Sigmoid colon (tissue), 7 donors: ENCODE data around the gene GPR15LG. TPM values are rescaled to one million over a fixed set of nuclear protein-coding genes. Genes with fewer than 3 reads are reported as not detected.

Experiments
- DNase-seq: peaks from one replicate; pipeline ENCODE4 v3.0.0-alpha.2; 2019
- H3K27ac ChIP-seq, 4 donors: fragments of 200-600 bp; sonication (generic); one replicate each; pipeline ENCODE4 v1.5.1; 2016 to 2019; ENCODE audit warnings: mild to moderate bottlenecking in 1 of 4
- H3K27me3 ChIP-seq, 3 donors: fragments of 200-600 bp; sonication (generic); one replicate each; pipeline ENCODE4 v1.5.1; 2019; ENCODE audit warnings: mild to moderate bottlenecking in 1 of 3
- H3K36me3 ChIP-seq, 4 donors: fragments of 200-600 bp; sonication (generic); one replicate each; pipeline ENCODE4 v1.5.1; 2016 to 2019
- H3K4me1 ChIP-seq, 4 donors: fragments of 200-600 bp; sonication (generic); one replicate each; pipeline ENCODE4 v1.5.1; 2017 to 2019
- H3K4me3 ChIP-seq, 4 donors: fragments of 200-600 bp; sonication (generic); one replicate each; pipeline ENCODE4 v1.5.1; 2017 to 2019; ENCODE audit warnings: mild to moderate bottlenecking in 2 of 4, moderate library complexity in 1 of 4
- H3K9me3 ChIP-seq, 4 donors: fragments of 200-600 bp in 3 of 4; sonication (generic) in 3 of 4; one replicate each; pipeline versions ENCODE4 v1.5.1 to v1.6.1; 2013 to 2019
- EP300 ChIP-seq, 4 donors: sonication (generic); formaldehyde crosslinking; IDR thresholded peaks; one replicate each; pipeline ENCODE4 v1.6.1; 2017; ENCODE audit warnings: antibody characterized with exemption in 4 of 4
- POLR2A ChIP-seq, 2 donors: fragments of 450-650 bp; IDR thresholded peaks; one replicate each; pipeline ENCODE4 v1.6.1; 2016; ENCODE audit warnings: antibody characterized with exemption in 2 of 2, mild to moderate bottlenecking in 2 of 2, moderate library complexity in 2 of 2
- POLR2AphosphoS5 ChIP-seq, 4 donors: sonication (generic); formaldehyde crosslinking; IDR thresholded peaks; one replicate each; pipeline ENCODE4 v1.6.1; 2017; ENCODE audit warnings: antibody characterized with exemption in 4 of 4
- WGBS, 2 donors: extraction: QIAGEN DNeasy Blood & Tissue Kit; methylation state at CpG; one replicate each; pipeline ENCODE4 v1.1.7; 2013; 5-methylcytosine and 5-hydroxymethylcytosine counted together
- intact Hi-C: fragments of 100-400 bp; cut with DNase I; formaldehyde crosslinking; loops from one replicate; pipeline ENCODE4 v1.15.1; 2023
- polyA plus RNA-seq, 3 donors: library from polyadenylated mRNA; stranded (reverse); fragments of 200-250 nt; gene quantifications; one replicate each; pipeline ENCODE4 v1.2.3, GENCODE V29; 2013
- total RNA-seq, 4 donors: library from RNA; depleted of rRNA; stranded (reverse); fragments of >200 nt; gene quantifications; one replicate each; pipeline ENCODE4 v1.1.0, GENCODE V29; 2016
- TF ChIP-seq, protein P1 (sequence below), 4 experiments: fragments of 450-650 bp in 3 of 4; fragments of 200-600 bp in 1 of 4; IDR thresholded peaks; one replicate each; pipeline ENCODE4 v1.5.1; 2016 to 2019; ENCODE audit warnings: antibody characterized with exemption in 4 of 4, mild to moderate bottlenecking in 3 of 4, moderate library complexity in 2 of 4
- donor health status: healthy with polysubstance abuse.
- donor health status: Bipolar disorder and iron deficiency.
- donor health status: healthy.

GPR15LG gene
- total and polyA plus RNA-seq, 7 donors = 293 to 652 (median 324) TPM; not detected in 4

DNA sequence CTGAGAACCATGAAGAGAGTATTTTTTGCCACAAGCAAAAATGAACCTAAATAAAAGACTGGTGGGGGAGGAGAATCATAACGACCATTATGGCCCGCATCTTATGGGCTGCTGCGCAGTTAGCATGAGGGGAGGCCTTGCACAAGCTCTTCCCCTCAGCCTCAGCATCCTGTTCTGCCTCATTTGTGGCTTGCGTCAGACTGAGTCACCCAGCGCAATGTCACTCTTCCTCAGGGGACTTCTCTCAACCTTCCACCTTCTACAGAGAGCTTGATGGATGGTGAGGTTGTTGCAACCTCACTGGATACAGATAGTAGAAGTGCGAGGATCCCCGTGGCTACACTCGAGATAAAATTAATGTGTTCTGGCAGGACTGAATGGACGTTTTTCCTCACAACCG lies 16.8 kb upstream of the GPR15LG start:
- H3K27ac ChIP-seq = no peak overlapping the region
- no peaks in the 10 kb centered on the region for H3K27me3 ChIP-seq
- TF ChIP-seq, protein P1, sequence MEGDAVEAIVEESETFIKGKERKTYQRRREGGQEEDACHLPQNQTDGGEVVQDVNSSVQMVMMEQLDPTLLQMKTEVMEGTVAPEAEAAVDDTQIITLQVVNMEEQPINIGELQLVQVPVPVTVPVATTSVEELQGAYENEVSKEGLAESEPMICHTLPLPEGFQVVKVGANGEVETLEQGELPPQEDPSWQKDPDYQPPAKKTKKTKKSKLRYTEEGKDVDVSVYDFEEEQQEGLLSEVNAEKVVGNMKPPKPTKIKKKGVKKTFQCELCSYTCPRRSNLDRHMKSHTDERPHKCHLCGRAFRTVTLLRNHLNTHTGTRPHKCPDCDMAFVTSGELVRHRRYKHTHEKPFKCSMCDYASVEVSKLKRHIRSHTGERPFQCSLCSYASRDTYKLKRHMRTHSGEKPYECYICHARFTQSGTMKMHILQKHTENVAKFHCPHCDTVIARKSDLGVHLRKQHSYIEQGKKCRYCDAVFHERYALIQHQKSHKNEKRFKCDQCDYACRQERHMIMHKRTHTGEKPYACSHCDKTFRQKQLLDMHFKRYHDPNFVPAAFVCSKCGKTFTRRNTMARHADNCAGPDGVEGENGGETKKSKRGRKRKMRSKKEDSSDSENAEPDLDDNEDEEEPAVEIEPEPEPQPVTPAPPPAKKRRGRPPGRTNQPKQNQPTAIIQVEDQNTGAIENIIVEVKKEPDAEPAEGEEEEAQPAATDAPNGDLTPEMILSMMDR (IDR thresholded peaks at IDR 0.05) = no peak
- TF ChIP-seq POLR2AphosphoS5 (IDR thresholded peaks at IDR 0.05) = peak in 1 of 4 donors; percentile 6
- intact Hi-C loops = no loop called here
- no peaks in the 10 kb centered on the region for H3K4me1 ChIP-seq
- no peak overlapping the region for H3K4me3 ChIP-seq
- peaks cover 0 to 39% (median 6%) of the 10 kb centered on the region in 4 donors for H3K36me3 ChIP-seq
- 66 to 75% methylated on average over 10 of the region's 10 CpGs for WGBS, 2 donors
- no peaks in the 10 kb centered on the region for H3K9me3 ChIP-seq
- DNase-seq = no peak

DNA sequence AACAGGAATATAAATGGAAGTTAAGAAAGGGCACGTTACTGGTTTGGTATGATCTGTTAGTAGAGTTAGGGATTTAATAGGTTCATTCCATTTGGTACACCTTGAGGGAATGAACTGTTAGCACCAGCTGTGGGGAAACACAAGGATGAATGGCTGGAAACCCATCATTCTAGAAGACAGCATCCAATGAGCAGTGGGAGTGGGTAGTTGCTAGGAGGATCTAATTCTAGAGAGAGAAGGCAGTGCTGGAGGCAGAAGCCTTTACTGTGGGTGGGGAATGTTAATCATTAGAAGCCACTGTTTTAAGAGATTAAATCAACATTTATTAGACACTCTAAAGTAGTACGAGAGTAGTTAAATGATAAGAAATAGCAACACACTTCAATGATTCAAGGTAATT lies 15.5 kb upstream of the GPR15LG start:
- Histone ChIP-seq H3K36me3 (peaks cover 0 to 26% (median under 1%) of the 10 kb centered on the region in 4 donors), H3K27me3 (no peaks in the 10 kb centered on the region), H3K4me1 (no peaks in the 10 kb centered on the region), H3K9me3 (no peaks in the 10 kb centered on the region), H3K27ac (no peak overlapping the region), H3K4me3 (no peak overlapping the region)
- no peak for TF ChIP-seq EP300 (IDR thresholded peaks at IDR 0.05)
- no peak for TF ChIP-seq POLR2A (IDR thresholded peaks at IDR 0.05)
- TF ChIP-seq, protein P1 (IDR thresholded peaks at IDR 0.05) = no peak
- no peak for TF ChIP-seq POLR2AphosphoS5 (IDR thresholded peaks at IDR 0.05)
- intact Hi-C loops = no loop called here
- no peak for DNase-seq
- 71 to 84% methylated on average over 2 of the region's 2 CpGs for WGBS, 2 donors

DNA sequence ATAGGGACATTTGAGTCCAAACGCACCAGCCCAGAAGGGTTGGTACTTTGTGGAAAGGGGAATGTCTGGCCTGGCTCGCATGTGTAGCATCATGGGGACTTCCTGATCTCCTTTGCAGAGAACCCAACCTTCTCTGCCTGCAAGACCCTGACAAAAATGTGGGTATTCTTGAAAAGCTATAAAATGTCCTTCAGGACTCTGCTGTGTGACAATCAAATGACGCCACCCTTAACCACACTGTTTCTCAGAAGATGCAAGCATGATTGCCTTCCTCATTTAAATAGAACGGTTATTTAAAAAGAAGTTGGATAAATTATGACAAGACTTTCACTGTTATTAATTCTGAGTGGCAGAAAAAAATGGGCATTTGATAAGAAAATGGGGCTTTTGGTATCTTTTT lies 15.1 kb upstream of the GPR15LG start:
- Histone ChIP-seq H3K36me3 (peaks cover 0 to 21% (median 0%) of the 10 kb centered on the region in 4 donors), H3K4me1 (no peaks in the 10 kb centered on the region), H3K9me3 (no peaks in the 10 kb centered on the region), H3K27ac (no peak overlapping the region), H3K4me3 (no peak overlapping the region), H3K27me3 (no peaks in the 10 kb centered on the region)
- 64 to 79% methylated on average over 4 of the region's 4 CpGs for WGBS, 2 donors
- no peak for DNase-seq
- TF ChIP-seq POLR2A (IDR thresholded peaks at IDR 0.05) = no peak
- TF ChIP-seq, protein P1 (IDR thresholded peaks at IDR 0.05) = no peak
- TF ChIP-seq POLR2AphosphoS5 (IDR thresholded peaks at IDR 0.05) = no peak
- no peak for TF ChIP-seq EP300 (IDR thresholded peaks at IDR 0.05)
- intact Hi-C loops = no loop called here

DNA sequence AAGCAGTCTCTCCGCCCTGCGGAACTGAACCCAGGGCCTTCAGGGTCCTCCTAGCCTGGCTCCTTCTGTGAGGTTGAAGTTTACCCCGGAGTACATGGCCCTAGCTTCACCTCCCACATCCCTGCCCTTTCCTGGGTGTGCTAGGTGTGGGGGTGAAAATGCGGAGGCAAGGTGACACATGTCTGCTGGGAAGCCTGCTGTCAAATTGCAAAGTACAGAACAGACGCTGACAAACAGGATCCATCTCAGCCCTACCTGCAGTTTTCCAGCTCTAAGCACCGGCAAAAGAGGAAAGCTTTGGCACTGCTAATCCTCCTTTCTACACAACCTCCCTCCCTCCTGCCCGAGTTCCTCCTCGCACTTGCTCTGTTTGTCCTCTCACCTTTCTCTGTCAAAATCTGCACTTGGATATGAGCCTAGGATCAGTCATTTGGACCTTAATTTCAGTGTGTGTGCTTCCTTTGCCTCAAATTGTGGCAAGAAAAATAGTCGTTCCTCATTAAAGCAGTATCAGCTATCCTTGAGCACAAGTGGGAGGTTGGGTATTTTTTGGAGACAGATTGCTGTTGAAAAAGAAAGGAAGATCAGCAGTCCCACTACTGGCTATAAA lies 14.4 kb upstream of the GPR15LG start:
- WGBS, 2 donors = 44 to 45% methylated on average over 9 of the region's 9 CpGs
- intact Hi-C loops = no loop called here

More for the DNA sequence above, 14.4 kb upstream of the GPR15LG start:
- no peak for DNase-seq
- no peaks in the 10 kb centered on the region for H3K4me1 ChIP-seq
- H3K36me3 ChIP-seq = peaks cover 0 to 15% (median 0%) of the 10 kb centered on the region in 4 donors
- no peaks in the 10 kb centered on the region for H3K9me3 ChIP-seq
- no peak overlapping the region for H3K27ac ChIP-seq
- no peaks in the 10 kb centered on the region for H3K27me3 ChIP-seq
- no peak overlapping the region for H3K4me3 ChIP-seq
- TF ChIP-seq EP300 (IDR thresholded peaks at IDR 0.05) = no peak
- no peak for TF ChIP-seq POLR2AphosphoS5 (IDR thresholded peaks at IDR 0.05)
- no peak for TF ChIP-seq POLR2A (IDR thresholded peaks at IDR 0.05)
- TF ChIP-seq, protein P1 (IDR thresholded peaks at IDR 0.05) = no peak
